Measurements from ENCODE around the gene RILPL2. TPM values are rescaled to one million over a fixed set of nuclear protein-coding genes. Genes with fewer than 3 reads are reported as not detected.

The RILPL2 gene
- total and polyA plus RNA-seq, 9 of the 15 experiments (the other 6 are each of a cell fraction or from before 2014, with no cell fraction given) = 0.61 to 5.8 (median 4.3) TPM

DNA sequence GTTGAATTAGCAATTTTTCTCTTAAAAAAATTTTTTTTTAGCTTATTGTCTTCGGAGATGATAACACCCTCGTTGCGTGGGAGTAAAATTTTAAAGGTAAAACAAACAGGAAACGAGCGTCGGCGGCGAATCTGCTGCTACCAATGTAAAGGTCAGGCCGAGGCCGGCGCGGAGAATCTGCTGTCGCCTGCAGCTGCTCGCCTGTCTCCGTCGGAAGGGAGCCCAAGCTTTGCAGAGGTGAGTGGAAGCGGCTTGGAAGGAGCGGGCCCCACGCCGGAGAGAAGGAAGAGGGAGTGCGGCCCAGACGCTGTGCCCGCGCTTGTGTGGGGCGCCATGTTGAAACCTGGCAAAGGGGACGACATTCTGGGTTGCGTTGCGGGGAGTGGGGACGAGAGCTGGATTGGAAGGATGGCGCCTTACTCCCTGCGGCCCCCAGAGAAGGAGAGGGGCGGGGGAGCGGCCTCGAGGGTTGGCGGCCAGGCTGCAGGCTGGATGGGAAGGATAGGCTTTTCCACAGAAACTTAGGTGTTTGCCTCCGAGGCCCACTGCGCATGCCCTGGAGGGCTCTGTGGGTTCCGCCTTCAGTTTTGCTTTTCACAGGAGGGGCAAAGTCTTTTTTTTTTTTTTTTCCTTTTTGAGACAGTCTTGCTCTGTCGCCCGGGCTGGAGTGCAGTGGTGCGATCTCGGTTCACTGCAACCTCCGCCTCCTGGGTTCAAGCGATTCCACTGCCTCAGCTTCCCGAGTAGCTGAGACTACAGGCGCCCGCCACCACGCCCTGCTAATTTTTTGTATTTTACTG, 21.7 kb upstream of the RILPL2 start, which contains the start of gene SNRNP35 (continued):
- TF ChIP-seq, protein P1, sequence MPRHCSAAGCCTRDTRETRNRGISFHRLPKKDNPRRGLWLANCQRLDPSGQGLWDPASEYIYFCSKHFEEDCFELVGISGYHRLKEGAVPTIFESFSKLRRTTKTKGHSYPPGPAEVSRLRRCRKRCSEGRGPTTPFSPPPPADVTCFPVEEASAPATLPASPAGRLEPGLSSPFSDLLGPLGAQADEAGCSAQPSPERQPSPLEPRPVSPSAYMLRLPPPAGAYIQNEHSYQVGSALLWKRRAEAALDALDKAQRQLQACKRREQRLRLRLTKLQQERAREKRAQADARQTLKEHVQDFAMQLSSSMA (CRISPR knock-in tag; IDR thresholded peaks at IDR 0.05) = no peak
- TF ChIP-seq ZNF277 (CRISPR knock-in tag; IDR thresholded peaks at IDR 0.05; ENCODE audit: borderline replicate concordance) = no peak
- TF ChIP-seq MNT (conservative IDR thresholded peaks at IDR 0.05) = peak; percentile 67 to 82; a peak in 3 of 4 replicates
- peak; percentile 71 for TF ChIP-seq HDAC2 (IDR thresholded peaks at IDR 0.05)
- TF ChIP-seq, protein P2, sequence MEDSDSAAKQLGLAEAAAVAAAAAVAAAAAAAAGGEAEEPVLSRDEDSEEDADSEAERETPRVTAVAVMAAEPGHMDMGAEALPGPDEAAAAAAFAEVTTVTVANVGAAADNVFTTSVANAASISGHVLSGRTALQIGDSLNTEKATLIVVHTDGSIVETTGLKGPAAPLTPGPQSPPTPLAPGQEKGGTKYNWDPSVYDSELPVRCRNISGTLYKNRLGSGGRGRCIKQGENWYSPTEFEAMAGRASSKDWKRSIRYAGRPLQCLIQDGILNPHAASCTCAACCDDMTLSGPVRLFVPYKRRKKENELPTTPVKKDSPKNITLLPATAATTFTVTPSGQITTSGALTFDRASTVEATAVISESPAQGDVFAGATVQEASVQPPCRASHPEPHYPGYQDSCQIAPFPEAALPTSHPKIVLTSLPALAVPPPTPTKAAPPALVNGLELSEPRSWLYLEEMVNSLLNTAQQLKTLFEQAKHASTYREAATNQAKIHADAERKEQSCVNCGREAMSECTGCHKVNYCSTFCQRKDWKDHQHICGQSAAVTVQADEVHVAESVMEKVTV (CRISPR knock-in tag; IDR thresholded peaks at IDR 0.05) = no peak
- no peak for TF ChIP-seq MCM7 (IDR thresholded peaks at IDR 0.05)
- TF ChIP-seq, protein P3, sequence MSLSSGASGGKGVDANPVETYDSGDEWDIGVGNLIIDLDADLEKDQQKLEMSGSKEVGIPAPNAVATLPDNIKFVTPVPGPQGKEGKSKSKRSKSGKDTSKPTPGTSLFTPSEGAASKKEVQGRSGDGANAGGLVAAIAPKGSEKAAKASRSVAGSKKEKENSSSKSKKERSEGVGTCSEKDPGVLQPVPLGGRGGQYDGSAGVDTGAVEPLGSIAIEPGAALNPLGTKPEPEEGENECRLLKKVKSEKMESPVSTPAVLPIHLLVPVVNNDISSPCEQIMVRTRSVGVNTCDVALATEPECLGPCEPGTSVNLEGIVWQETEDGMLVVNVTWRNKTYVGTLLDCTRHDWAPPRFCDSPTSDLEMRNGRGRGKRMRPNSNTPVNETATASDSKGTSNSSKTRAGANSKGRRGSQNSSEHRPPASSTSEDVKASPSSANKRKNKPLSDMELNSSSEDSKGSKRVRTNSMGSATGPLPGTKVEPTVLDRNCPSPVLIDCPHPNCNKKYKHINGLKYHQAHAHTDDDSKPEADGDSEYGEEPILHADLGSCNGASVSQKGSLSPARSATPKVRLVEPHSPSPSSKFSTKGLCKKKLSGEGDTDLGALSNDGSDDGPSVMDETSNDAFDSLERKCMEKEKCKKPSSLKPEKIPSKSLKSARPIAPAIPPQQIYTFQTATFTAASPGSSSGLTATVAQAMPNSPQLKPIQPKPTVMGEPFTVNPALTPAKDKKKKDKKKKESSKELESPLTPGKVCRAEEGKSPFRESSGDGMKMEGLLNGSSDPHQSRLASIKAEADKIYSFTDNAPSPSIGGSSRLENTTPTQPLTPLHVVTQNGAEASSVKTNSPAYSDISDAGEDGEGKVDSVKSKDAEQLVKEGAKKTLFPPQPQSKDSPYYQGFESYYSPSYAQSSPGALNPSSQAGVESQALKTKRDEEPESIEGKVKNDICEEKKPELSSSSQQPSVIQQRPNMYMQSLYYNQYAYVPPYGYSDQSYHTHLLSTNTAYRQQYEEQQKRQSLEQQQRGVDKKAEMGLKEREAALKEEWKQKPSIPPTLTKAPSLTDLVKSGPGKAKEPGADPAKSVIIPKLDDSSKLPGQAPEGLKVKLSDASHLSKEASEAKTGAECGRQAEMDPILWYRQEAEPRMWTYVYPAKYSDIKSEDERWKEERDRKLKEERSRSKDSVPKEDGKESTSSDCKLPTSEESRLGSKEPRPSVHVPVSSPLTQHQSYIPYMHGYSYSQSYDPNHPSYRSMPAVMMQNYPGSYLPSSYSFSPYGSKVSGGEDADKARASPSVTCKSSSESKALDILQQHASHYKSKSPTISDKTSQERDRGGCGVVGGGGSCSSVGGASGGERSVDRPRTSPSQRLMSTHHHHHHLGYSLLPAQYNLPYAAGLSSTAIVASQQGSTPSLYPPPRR (CRISPR knock-in tag; IDR thresholded peaks at IDR 0.05; ENCODE audit: borderline replicate concordance) = no peak
- no peak for TF ChIP-seq SPI1 (IDR thresholded peaks at IDR 0.05; ENCODE audit: borderline replicate concordance, low read depth, low read length)
- no peak for TF ChIP-seq HMGN3 (IDR thresholded peaks at IDR 0.05; ENCODE audit: borderline replicate concordance, extremely low read depth, insufficient read length, low read depth, low read length)
- peak in 1 of 2 experiments; percentile 66; a peak in 2 of 4 replicates for TF ChIP-seq SIN3A (IDR thresholded peaks at IDR 0.05; ENCODE audit: borderline replicate concordance in 2 of 2, control insufficient read depth in 1 of 2, low read depth in 2 of 2, low read length in 2 of 2)
- TF ChIP-seq, protein P4, sequence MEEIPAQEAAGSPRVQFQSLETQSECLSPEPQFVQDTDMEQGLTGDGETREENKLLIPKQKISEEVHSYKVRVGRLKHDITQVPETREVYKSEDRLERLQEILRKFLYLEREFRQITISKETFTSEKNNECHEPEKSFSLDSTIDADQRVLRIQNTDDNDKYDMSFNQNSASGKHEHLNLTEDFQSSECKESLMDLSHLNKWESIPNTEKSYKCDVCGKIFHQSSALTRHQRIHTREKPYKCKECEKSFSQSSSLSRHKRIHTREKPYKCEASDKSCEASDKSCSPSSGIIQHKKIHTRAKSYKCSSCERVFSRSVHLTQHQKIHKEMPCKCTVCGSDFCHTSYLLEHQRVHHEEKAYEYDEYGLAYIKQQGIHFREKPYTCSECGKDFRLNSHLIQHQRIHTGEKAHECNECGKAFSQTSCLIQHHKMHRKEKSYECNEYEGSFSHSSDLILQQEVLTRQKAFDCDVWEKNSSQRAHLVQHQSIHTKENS (CRISPR knock-in tag; IDR thresholded peaks at IDR 0.05) = no peak
- TF ChIP-seq, protein P5, sequence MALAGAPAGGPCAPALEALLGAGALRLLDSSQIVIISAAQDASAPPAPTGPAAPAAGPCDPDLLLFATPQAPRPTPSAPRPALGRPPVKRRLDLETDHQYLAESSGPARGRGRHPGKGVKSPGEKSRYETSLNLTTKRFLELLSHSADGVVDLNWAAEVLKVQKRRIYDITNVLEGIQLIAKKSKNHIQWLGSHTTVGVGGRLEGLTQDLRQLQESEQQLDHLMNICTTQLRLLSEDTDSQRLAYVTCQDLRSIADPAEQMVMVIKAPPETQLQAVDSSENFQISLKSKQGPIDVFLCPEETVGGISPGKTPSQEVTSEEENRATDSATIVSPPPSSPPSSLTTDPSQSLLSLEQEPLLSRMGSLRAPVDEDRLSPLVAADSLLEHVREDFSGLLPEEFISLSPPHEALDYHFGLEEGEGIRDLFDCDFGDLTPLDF (CRISPR knock-in tag; IDR thresholded peaks at IDR 0.05) = peak; percentile 72

Measured in K562 (cell line).